ENCODE data around the gene ZNF774.

DNA sequence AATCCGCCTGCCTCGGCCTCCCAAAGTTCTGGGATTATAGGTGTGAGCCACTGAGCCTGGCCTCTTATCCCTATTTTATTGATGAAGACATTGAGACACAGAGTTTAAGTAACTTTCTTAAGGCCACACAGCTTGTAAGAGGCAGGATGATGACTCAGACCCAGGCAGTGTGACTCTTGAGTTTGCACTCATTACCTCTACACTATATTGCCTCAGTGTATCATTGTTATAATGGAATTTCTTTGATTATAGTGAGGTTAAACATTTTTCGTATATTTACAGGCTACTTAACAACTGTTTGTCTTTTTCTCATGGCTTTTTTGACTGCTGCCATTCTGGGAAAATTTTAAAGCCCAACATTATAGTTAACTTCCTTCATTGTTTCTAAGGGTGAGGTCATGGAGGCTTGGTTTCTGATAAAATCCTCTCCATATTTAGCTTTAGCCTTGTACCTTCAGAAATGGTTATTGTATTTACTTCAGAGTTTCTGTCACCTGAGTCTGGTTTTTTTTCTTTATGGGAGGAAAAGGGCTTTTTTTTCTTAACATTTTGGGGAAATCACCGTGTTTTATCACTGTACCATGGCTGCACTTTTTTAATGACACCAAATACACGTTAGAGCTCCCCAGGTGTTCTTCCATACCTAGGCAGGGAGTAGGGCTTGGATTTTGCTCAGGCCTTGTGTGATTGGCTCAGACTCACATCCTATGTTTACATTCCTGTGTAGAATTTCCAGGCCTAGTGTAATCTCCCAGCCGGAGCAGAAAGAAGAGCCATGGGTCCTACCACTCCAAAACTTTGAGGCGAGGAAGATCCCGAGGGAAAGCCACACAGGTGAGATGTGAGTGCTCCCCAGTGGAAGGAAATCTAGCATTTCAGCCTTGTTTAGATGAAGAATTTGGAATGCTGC lies 6.3 kb downstream of the ZNF774 start:
- no peak for TF ChIP-seq CTCF (IDR thresholded peaks at IDR 0.05; ENCODE audit: low read length)
- TF ChIP-seq EZH2 (IDR thresholded peaks at IDR 0.05; ENCODE audit: borderline replicate concordance, low read length), result no peak
